Measurements from ENCODE around the gene RBM33.

The RBM33 gene

DNA sequence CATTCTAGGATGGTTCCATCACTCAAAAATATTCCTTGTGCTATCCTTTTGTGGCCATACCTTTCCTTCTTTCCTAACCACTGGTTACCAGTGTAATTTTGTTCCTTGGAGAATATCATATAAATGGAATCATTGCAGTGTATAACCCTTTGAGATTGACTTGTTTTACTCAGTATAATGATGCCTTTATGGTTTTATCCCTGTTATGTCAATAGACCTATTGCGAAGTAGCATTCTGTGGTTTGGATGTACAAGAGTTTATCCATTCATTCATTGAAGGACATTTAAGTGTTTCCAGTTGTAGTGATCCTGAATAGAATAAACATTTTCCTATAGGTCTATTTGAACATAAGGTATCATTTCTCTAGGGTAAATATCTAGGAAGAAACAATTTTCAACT, 54.2 kb downstream of the RBM33 start:
- DNase-seq (ENCODE audit: extremely low read depth, low read depth), result no peak
- H3K4me3 ChIP-seq (replicated peaks; ENCODE audit: low read depth, low read length), result no peak overlapping the region
- TF ChIP-seq, protein P1, sequence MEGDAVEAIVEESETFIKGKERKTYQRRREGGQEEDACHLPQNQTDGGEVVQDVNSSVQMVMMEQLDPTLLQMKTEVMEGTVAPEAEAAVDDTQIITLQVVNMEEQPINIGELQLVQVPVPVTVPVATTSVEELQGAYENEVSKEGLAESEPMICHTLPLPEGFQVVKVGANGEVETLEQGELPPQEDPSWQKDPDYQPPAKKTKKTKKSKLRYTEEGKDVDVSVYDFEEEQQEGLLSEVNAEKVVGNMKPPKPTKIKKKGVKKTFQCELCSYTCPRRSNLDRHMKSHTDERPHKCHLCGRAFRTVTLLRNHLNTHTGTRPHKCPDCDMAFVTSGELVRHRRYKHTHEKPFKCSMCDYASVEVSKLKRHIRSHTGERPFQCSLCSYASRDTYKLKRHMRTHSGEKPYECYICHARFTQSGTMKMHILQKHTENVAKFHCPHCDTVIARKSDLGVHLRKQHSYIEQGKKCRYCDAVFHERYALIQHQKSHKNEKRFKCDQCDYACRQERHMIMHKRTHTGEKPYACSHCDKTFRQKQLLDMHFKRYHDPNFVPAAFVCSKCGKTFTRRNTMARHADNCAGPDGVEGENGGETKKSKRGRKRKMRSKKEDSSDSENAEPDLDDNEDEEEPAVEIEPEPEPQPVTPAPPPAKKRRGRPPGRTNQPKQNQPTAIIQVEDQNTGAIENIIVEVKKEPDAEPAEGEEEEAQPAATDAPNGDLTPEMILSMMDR (IDR thresholded peaks at IDR 0.05; ENCODE audit: low read depth, low read length, missing control alignments), result no peak

DNA sequence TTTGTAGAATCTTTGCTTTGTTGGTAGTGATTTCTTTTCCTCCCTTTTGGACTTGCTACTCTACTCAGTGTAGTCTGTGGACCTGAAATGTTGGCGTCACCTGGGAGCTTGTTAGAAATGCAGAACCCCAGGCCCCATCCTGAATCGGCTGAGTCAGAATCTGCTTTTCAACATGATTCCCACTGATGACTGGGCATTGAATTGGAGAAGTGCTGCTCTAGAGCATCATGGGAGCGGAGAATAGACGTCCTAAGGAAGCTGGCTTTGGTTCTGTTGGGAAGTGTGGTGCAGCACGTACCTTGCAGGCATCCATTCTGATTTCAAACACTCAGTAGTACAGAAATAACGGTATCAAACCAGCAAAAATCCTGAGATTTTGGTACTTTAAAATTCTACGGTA, 54.7 kb downstream of the RBM33 start:
- no peak for DNase-seq (ENCODE audit: extremely low read depth, low read depth)
- H3K4me3 ChIP-seq (replicated peaks; ENCODE audit: low read depth, low read length), result no peak overlapping the region

DNA sequence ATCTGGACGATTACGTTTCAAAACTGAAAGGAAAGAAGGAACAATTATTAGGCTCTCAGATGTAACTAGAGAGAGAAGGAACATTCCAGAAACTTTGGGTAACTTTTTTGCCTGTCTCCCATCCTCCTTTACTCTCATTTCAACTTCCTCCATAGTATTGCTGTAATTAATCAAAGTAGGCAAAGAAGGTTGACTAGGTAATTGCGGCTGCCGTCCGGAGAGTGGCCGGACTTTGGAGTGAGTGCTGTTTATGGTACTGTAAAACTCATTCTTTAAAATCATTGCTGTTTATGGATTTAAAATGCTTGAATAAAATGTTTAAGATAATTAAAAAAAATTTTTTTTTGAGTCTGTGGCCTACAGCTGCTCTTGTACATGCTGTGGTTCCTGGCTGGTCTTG, 56.4 kb downstream of the RBM33 start:
- TF ChIP-seq, protein P1 (IDR thresholded peaks at IDR 0.05; ENCODE audit: low read depth, low read length, missing control alignments), result no peak
- H3K4me3 ChIP-seq (replicated peaks; ENCODE audit: low read depth, low read length), result no peak overlapping the region
- no peak for DNase-seq (ENCODE audit: extremely low read depth, low read depth)

More for the DNA sequence above, 54.7 kb downstream of the RBM33 start:
- TF ChIP-seq, protein P1 (IDR thresholded peaks at IDR 0.05; ENCODE audit: low read depth, low read length, missing control alignments), result no peak

DNA sequence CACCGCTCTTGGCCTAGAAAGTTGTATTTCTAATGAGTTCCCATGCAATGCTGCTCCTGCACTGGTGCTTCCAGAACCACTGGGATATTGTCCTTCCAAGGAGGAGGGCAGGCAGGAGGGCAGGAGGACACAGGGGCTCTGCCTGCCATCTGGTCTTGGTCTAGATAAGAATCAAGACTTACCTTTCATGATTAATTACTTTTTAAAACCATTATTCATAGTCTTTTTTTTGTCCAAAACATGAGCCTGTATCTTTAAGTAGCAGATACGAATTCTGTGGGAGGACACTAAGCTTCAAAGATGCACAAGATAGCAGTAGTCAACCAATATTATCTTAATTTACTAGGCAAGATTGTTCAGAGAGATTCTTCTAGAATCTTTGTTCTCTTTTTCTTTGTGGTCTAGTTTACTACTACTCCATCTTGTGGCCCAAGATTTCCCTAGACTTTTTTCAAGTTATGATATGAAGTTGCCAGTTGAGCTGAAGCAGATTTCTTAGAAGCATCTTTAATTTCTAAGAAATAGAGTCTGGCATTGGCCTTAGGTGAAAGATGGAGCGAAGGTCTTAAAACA, 57.6 kb downstream of the RBM33 start:
- H3K4me3 ChIP-seq (replicated peaks; ENCODE audit: low read depth, low read length), result no peak overlapping the region
- DNase-seq (ENCODE audit: extremely low read depth, low read depth), result no peak
- TF ChIP-seq, protein P1 (IDR thresholded peaks at IDR 0.05; ENCODE audit: low read depth, low read length, missing control alignments), result no peak

DNA sequence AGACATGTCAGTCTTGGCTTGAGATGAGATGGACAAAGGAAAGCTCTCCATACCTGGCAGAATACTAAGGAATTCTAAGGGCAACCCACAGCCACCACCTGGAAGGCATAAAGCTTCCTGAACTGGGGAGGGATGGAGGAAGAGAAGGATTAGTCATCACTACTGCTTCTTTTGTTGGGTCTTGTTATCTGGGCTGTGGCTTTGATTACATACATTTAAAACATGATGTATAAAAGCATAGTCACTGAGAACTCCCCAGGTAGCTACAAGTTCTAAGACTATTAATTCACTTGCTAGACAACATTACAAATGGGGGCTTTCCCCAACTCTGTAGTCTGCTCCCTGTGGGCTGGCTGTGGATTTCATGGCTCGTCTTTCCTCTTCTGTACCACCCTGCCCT, 58.2 kb downstream of the RBM33 start:
- TF ChIP-seq, protein P1 (IDR thresholded peaks at IDR 0.05; ENCODE audit: low read depth, low read length, missing control alignments), result no peak
- no peak overlapping the region for H3K4me3 ChIP-seq (replicated peaks; ENCODE audit: low read depth, low read length)
- DNase-seq (ENCODE audit: extremely low read depth, low read depth), result no peak

DNA sequence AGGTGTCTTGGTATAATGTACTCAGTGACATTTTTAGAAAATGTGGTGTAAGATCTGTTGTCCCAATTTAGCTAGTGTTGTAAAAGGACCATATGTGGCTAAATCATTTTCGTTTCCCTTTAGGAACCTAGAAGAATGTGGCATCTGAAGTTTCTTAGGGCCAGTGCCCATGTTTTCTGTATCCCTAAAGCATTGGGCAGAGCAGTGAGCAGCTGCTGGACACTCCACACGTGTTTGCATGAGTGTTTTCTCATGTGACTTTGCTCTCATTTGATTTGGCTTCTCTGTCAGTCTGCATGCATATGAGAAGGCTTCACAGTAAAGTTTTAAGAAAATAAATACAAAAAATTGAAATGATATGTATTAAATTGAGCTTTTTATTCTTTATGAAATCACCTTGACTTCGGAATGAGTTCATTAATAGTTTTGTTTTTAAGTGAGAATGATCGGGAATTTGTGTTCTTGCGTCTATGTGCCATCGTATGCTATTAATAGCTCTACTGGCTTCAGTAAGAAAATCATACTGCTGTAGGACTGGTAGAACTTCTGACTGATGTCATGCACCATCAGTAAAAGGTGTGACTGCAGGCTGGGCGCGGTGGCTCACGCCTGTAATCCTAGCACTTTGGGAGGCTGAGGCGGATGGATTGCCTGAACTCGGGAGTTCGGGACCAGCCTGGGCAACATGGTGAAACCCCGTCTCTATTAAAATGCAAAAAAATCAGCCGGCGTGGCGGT, 61.3 kb downstream of the RBM33 start:
- no peak for DNase-seq (ENCODE audit: extremely low read depth, low read depth)
- H3K4me3 ChIP-seq (replicated peaks; ENCODE audit: low read depth, low read length), result no peak overlapping the region
- TF ChIP-seq, protein P1 (IDR thresholded peaks at IDR 0.05; ENCODE audit: low read depth, low read length, missing control alignments), result no peak

Data from HFF-Myc (cell line).